K562 (cell line): ENCODE measurements around the gene C2orf76. TPM values are rescaled to one million over a fixed set of nuclear protein-coding genes. Genes with fewer than 3 reads are reported as not detected.

Source experiments
- ATAC-seq: fragments of 200-7000 bp; cut with Tn5 transposase; 3 replicates; pipeline ENCODE4 v1.9.1; 2020; ENCODE audit warnings: moderate library complexity
- BruUV-seq: library from RNA; stranded (reverse); fragments of 400-500 nt; replicated peaks from 2 replicates; lab custom pipeline; 2021; lab: Mats Ljungman, UMichigan
- CTCF ChIA-PET: fragments of 300-600 bp; formaldehyde crosslinking; extraction: SDS; loops from one replicate; lab custom pipeline; 2021; ENCODE audit warnings: low intra/inter-chr PET ratio; lab: Yijun Ruan, JAX
- POLR2A ChIA-PET: fragments of 300-600, 350-650 bp; sonication (Branson Sonifier 250); formaldehyde crosslinking; extraction: SDS; loops from one replicate; lab custom pipeline; 2021; ENCODE audit warnings: antibody characterized with exemption, inconsistent platforms; lab: Yijun Ruan, JAX
- DNase-seq, 4 experiments: peaks; one replicate each; pipeline versions ENCODE4 v3.0.0 to v3.0.0-alpha.2; 2011 to 2018; ENCODE audit warnings: low spot score in 3 of 4, mixed read lengths in 3 of 4; ENCODE audit errors: extremely low read depth in 1 of 4
- FAIRE-seq: peaks from 2 replicates; lab custom pipeline; 2011; peaks lifted over from hg19 to GRCh38; lab: Jason Lieb, UNC
- H2AFZ ChIP-seq: 2 replicates; pipeline ENCODE4 v1.6.0; 2011; ENCODE audit warnings: low read depth, low read length, control low read depth, inconsistent platforms
- H3K27ac ChIP-seq: fragments of 200-600 bp; 3 replicates; pipeline ENCODE4 v1.8.0; 2011; ENCODE audit warnings: low read depth, mild to moderate bottlenecking, control low read depth, inconsistent platforms, low read length, moderate library complexity, mixed read lengths; ENCODE audit errors: extremely low read depth
- H3K27me3 ChIP-seq, 2 experiments: fragments of 300-600 bp in 1 of 2; 2 replicates in 1 of 2; 3 replicates in 1 of 2; pipeline versions ENCODE4 v1.6.0 to v1.8.0; 2011; ENCODE audit warnings: inconsistent platforms in 2 of 2, low read length in 2 of 2, mild to moderate bottlenecking in 1 of 2, mixed read lengths in 1 of 2, moderate library complexity in 1 of 2; ENCODE audit not compliant: control insufficient read depth in 2 of 2, insufficient read depth in 2 of 2
- H3K36me3 ChIP-seq: fragments of 300-600 bp; 3 replicates; pipeline ENCODE4 v1.8.0; 2011; ENCODE audit warnings: mild to moderate bottlenecking, low read length, inconsistent platforms; ENCODE audit not compliant: control insufficient read depth, insufficient read depth
- H3K4me1 ChIP-seq, 2 experiments: fragments of 200-600 bp in 1 of 2; replicated peaks in 1 of 2; 2 replicates in 1 of 2; 3 replicates in 1 of 2; pipeline versions ENCODE4 v1.5.1 to v1.8.0; 2011; ENCODE audit warnings: inconsistent platforms in 2 of 2, low read length in 2 of 2, mild to moderate bottlenecking in 1 of 2, mixed read lengths in 1 of 2, moderate library complexity in 1 of 2; ENCODE audit not compliant: control insufficient read depth in 2 of 2, insufficient read depth in 2 of 2
- H3K4me2 ChIP-seq: 2 replicates; pipeline ENCODE4 v1.6.1; 2011; ENCODE audit warnings: low read length, control low read depth, inconsistent platforms, mixed read lengths; ENCODE audit not compliant: insufficient read depth
- H3K4me3 ChIP-seq: fragments of 200-600 bp; sonication (generic), shearing (Covaris generic); 2 replicates; pipeline ENCODE4 v1.5.1; 2016; ENCODE audit warnings: control low read depth, inconsistent platforms
- H3K79me2 ChIP-seq: fragments of 200-600 bp; 3 replicates; pipeline ENCODE4 v1.8.0; 2011; ENCODE audit warnings: low read length, inconsistent platforms; ENCODE audit not compliant: control insufficient read depth, insufficient read depth
- H3K9ac ChIP-seq, 2 experiments: 2 replicates each; pipeline versions ENCODE4 v1.6.0 to v1.6.1; 2011; ENCODE audit warnings: low read depth in 2 of 2, low read length in 2 of 2, control low read depth in 1 of 2, inconsistent platforms in 1 of 2, mild to moderate bottlenecking in 1 of 2, mixed read lengths in 1 of 2; ENCODE audit not compliant: insufficient read depth in 1 of 2
- H3K9me1 ChIP-seq: one replicate; pipeline ENCODE4 v1.6.0; 2011; ENCODE audit warnings: inconsistent platforms, mild to moderate bottlenecking, low read length, moderate library complexity; ENCODE audit not compliant: control insufficient read depth, insufficient read depth
- H3K9me3 ChIP-seq: replicated peaks from 2 replicates; pipeline ENCODE4 v1.5.1; 2011; ENCODE audit warnings: low read depth, low read length, inconsistent platforms; ENCODE audit not compliant: control insufficient read depth, insufficient read depth
- H4K20me1 ChIP-seq: replicated peaks from 2 replicates; pipeline ENCODE4 v1.6.1; 2011; ENCODE audit warnings: low read length, inconsistent platforms, mixed read lengths; ENCODE audit not compliant: control insufficient read depth, insufficient read depth
- EHMT2 ChIP-seq: fragments of 450-650 bp; IDR thresholded peaks from 2 replicates; pipeline ENCODE4 v1.6.1; 2018; ENCODE audit warnings: antibody characterized with exemption
- MTA2 ChIP-seq: fragments of 450-650 bp; IDR thresholded peaks from 2 replicates; pipeline ENCODE4 v1.6.1; 2016; ENCODE audit warnings: low read depth
- SAFB ChIP-seq: fragments of 200-400 bp; formaldehyde crosslinking; IDR thresholded peaks from 2 replicates; pipeline ENCODE4 v1.6.1; 2017; ENCODE audit warnings: low read depth, low read length, borderline replicate concordance
- WGBS: fragments of 100-300 bp; shearing (Covaris generic); methylation state at CpG from one replicate; pipeline ENCODE4 v1.1.6; 2016; ENCODE audit warnings: low coverage, mixed read lengths; ENCODE audit not compliant: insufficient coverage; ENCODE audit errors: missing lambda C conversion rate; 5-methylcytosine and 5-hydroxymethylcytosine counted together
- in situ Hi-C: fragments of 300-500 bp; cut with MboI; formaldehyde crosslinking; loops from 4 replicates; pipeline ENCODE4 v1.15.0; 2018; ENCODE audit warnings: inconsistent platforms, mixed read lengths
- intact Hi-C: fragments of 100-400 bp; cut with micrococcal nuclease; formaldehyde crosslinking; loops from 2 replicates; pipeline ENCODE4 v1.14.2; 2022
- polyA plus RNA-seq, 8 experiments: library from polyadenylated mRNA; depleted of rRNA in 4 of 8; stranded (reverse) in 5 of 8; unstranded in 3 of 8; fragments of >200 nt; fragmentation: Nextera tagmentation in 2 of 8; fragmentation: Illumina TruSeq in 1 of 8; extraction: Ambion mirVana in 2 of 8; extraction: Trizol in 1 of 8; gene quantifications; 2 replicates each; pipeline versions ENCODE4 v1.2.1 to v1.2.3, GENCODE V29; 2011 to 2014; ENCODE audit warnings: inconsistent platforms in 1 of 8, missing spikeins in 1 of 8
- total RNA-seq, 7 experiments: library from RNA; depleted of rRNA in 6 of 7; stranded (reverse); fragments of >200 nt in 6 of 7; fragmentation: Illumina TruSeq in 2 of 7; extraction: Trizol in 2 of 7; gene quantifications; 2 replicates each; pipeline versions ENCODE4 v1.2.1 to v1.2.3, GENCODE V29; 2011 to 2021; ENCODE audit warnings: low replicate concordance in 1 of 7
- TF ChIP-seq, protein P1 (sequence below): fragments of 250-450 bp; sonication (Bioruptor Pico); IDR thresholded peaks from 2 replicates; pipeline ENCODE4 v1.5.0; 2021

C2orf76 gene
- total and polyA plus RNA-seq, 9 of the 15 experiments (the other 6 are each of a cell fraction or from before 2014, with no cell fraction given): 4.8 to 26.2 (median 14.5) TPM

- intact Hi-C loops (loop anchor here (10.0 kb wide), 1 partner anchor 377 kb away; no protein-coding TSS in a partner anchor), in situ Hi-C loops (no loop called here)
- peaks cover 3% of the 10 kb centered on the region for H3K9me1 ChIP-seq
- H3K4me1 ChIP-seq: peaks cover 0 to 7% of the 10 kb centered on the region in 2 experiments; a peak in 2 of 5 replicates
- H3K36me3 ChIP-seq: peaks cover 50% of the 10 kb centered on the region; the same call in 2 of the 3 replicates
- no TSS peak for BruUV-seq
- FAIRE-seq (no peak), DNase-seq (no peak), ATAC-seq (no peak)
- CTCF ChIA-PET: no interaction called here
- no peaks in the 10 kb centered on the region for H3K27me3 ChIP-seq
- TF ChIP-seq, protein P1, sequence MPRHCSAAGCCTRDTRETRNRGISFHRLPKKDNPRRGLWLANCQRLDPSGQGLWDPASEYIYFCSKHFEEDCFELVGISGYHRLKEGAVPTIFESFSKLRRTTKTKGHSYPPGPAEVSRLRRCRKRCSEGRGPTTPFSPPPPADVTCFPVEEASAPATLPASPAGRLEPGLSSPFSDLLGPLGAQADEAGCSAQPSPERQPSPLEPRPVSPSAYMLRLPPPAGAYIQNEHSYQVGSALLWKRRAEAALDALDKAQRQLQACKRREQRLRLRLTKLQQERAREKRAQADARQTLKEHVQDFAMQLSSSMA (CRISPR knock-in tag): no peak
- no peak for TF ChIP-seq EHMT2
- TF ChIP-seq MTA2: no peak
- no peak for TF ChIP-seq SAFB
- H4K20me1 ChIP-seq: no peaks in the 10 kb centered on the region
- H2AFZ ChIP-seq: no peak overlapping the region
- no peaks in the 10 kb centered on the region for H3K79me2 ChIP-seq
- H3K9ac ChIP-seq: no peak overlapping the region
- H3K9me3 ChIP-seq: no peaks in the 10 kb centered on the region
- H3K4me3 ChIP-seq: no peak overlapping the region
- no peak overlapping the region for H3K27ac ChIP-seq
- POLR2A ChIA-PET: interaction anchor here (0.5 kb wide), 1 partner anchor 9 kb away, joined by 3 read pairs; no protein-coding TSS in a partner anchor
- WGBS: 87% methylated on average over 17 of the region's 17 CpGs
- no peak overlapping the region for H3K4me2 ChIP-seq
Observed at GRCh38 chr2:119261493-119262225, 105.0 kb downstream of the C2orf76 start.
